Endothelial cell of hepatic sinusoid (primary cell): Measurements from ENCODE around the gene MYO1C.

Experiments
- in situ Hi-C: cut with HindIII; loops from 2 replicates; pipeline ENCODE4 v1.10.0; 2017; ENCODE audit warnings: low sequenced_read_pairs

MYO1C gene

GRCh38 chr17:1487939-1488825 is 4.3 kb downstream of the MYO1C start:
- in situ Hi-C loops = no loop called here

- in situ Hi-C loops = no loop called here
Observed at GRCh38 chr17:1486802-1487695, 5.4 kb downstream of the MYO1C start.

DNA sequence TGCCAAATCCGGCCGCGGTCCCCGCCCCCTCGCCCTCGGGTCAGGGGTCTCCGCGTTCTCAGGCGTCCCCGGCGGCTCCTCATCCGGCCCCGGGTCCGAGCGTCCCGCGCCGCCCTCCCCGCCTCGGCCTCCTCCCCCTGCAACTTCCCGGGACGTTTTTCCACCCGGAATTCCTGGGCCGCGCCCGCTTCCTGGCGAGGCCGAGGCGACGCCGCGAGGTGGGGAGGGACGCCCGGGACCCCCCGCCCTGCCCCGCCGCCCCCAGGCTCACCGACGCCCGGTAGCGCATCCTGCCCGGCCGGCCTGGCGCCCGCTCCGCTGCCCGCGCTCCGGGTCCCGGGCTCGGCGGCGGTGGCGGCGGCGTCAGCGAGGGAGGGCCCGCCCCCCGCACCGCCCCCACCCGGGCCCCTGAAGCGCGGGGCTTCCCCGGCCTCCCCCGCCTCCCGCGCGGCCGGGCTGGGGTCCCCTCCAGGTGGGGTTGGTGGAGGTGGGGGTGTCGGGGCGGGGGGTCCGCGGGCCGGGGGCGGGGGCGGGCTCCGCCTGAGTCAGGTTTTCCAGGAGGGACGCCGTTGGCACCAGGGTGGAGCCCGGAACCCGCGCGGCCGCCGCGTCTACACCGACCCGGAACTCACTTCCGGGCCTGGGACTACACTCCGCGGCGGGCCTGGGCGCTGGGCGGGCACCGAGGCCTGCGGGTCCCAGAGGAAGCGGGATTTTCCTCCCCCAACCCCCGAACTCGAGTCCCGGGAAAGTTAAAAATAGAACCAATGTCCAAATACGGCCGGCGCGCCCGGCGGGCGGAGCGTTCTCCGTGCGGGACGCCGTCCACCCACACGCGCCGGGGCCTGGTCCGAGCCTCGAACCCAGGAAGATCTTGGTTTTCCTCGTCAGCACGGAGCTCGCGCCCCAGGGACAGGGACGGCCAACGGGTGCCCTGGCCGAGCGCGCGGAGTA is 6.8 kb downstream of the MYO1C start:
- in situ Hi-C loops = no loop called here

DNA sequence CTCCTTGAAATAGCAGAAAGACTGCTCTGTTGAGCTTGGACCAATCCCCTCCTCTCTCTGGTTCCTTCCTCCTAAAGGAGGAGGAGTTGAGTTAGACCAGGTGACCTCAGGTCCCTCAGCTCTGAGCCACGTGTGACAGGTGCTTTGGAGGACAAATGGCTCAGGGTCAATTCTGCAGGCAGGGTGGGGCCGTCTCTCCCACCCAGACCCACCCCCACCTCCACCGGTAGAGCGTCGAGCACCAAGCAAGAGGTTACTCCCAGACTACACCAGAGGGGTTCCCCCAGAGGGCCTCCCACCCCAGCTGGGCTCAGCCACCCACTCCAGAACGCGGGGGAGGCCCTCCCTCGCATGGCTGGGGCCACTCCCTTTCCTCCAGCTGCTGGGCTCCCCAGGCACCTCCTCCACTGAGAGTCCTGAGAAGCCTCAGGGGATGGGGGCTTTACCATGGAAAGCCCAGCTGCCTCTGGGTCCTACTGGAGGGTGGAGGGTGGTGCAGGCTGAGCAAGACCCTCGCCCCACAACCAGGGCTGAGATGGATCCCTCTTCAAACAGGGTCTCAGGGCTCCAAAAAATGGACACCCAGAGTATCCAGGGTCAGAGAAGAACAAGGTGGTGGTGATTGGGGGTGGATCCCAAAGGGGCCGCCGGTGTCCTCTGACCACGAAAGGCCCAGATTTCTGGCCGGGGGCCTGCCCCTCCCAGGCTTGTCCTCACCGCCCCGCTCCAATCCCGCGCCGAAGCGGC is 7.6 kb downstream of the MYO1C start:
- in situ Hi-C loops = no loop called here

- in situ Hi-C loops = no loop called here
Observed at GRCh38 chr17:1484060-1484535, 8.4 kb downstream of the MYO1C start.

- in situ Hi-C loops = no loop called here
Observed at GRCh38 chr17:1482680-1483079, 9.8 kb downstream of the MYO1C start.

DNA sequence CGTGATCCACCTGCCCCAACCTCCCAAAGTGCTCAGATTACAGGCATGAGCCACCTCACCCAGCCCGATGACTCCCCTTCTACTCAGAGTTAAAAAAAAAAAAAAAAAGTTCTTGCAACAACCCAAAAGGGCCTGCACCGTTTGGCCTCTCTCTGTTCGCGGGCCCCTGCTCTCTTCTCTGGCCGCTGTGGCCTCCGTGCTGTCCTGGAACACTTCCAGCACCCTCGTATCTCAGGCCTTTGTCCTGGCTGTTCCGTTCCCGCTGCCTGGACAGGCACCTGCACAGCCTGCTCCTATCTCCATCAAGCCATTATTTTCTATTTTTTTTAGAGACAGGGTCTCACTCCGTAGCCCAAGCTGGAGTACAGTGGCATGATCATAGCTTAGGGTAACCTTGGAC is 10.8 kb downstream of the MYO1C start:
- in situ Hi-C loops = no loop called here

DNA sequence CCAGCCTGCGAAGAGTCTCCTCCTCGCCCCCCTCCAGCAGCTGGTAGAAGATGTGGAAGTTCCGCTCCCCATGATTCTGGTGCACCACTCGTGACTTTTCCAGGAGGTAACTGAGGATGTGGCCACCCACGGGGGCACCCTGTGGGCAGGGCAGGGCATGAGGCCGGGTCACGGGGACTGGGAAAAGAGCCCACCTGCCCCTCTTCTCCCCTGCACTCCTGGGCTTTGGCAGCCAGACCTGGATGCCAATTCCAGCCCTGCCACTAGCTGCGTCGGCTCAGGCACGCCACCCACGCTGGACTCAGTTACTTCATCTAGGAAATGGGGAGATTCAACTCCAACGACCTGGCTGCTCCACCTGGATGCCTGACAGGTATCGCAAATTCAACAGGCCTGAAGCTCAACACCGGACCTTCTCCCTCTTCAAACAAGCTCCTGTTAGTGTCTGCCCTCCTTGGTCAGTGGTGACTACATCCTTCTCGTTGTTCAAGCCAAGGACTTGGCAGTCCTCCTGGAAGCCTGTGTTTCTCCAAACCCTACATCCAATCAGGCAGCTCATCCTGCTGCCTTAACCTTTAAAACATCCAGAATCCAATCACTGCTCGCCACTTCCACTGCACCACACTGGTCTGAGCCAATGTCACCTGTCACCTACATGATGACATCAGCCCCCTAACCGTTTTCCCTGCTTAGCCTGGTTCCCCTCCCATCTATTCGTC is 11.6 kb downstream of the MYO1C start:
- in situ Hi-C loops = no loop called here

DNA sequence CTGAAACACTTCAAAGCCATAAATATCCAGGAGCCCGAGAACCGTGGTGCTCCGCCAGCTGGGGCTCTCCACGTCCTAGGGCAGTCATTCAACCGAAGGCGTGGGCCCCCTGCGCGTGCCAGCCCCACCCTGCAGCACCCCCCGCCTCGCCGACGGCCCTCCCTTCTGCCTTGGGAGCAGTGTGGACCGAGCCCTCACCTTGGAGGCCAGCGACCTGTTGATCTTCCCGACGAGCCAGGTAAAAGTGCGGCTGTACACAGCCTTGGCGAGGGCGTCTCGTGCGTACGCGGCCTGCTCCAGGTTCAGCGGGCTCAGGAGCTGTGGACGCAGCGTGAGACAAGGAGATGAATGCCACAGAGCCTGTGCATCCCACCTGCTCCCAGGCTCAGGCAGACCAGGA is 14.1 kb downstream of the MYO1C start:
- in situ Hi-C loops = no loop called here

DNA sequence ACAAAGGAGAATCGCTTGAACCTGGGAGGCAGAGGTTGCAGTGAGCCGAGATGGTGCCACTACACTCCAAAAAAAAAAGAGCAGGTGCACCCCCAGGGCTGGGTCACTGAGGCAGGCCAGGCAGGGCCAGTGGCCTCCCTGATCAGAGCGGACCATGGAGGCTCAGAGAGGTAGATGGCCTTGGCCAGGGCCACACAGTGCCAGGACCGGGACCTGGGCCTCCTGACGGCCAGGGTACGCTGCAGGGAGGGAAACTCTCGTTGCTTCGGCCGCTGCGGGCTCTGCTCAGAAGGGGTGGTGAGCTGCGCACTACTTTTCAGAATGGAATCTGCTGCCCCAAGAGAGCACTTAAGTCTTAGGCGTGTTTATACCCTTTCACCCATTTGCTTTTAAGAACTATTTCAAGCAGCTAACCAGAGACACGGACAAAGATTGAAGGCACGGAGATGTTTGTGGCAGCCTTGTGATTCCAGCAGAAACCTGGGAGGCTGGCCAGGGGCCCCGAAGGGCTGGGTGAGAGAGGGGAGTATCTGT is 17.1 kb downstream of the MYO1C start:
- in situ Hi-C loops = no loop called here

DNA sequence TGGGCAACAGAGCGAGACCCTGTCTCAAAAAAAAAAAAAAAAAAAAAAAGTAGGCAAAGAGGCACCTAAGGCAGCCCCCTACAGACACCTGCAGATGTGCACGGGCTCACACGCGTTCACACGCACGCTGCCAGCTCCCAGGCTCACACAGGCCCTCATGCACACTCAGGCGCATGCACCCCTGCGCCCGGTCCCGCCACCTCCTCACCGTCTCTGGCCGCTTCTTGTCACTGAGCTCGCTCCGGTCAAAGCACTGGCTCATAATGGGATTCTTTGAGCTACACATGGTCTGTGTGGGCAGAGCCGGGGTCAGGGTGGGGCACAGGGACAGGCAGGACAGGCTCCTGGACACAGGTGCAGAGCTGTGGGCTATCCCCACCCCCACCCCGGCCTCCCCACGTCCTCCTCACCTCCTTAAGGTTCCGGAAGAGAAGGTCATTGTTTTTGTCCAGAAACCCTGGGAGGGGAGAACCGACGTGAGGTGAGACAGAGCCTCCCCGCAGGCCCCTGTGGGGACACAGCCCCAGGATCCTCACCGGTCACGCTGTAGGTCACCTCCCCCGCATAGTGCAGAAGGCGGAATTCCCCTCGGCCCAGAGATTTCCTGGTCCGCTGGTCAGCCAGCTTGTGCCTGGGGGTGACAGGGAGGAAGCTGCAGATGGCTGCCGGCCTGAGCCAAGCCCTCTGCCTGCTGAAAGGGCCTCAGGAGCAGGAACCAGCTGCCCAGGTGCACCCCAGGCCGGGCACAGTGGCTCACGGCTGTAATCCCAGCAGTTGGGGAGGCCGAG is 17.9 kb downstream of the MYO1C start:
- in situ Hi-C loops = no loop called here

DNA sequence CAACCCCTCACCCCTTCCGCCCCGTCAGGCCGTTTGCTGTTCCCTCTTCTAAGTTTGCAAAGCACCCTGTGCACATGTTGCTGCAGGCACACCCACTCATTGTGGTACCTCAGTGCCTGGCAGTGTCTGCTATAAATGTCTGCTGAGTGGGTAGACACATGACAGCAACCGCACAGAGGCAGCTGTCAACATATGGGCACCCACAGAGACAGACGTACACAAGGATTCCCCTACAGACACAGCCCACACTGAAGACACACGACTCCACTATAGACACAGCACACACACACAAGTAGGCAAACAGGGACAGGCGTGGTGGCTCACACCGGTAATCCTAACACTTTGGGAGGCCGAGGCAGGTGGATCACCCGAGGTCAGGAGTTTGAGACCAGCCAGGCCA is 18.6 kb downstream of the MYO1C start:
- in situ Hi-C loops = no loop called here

DNA sequence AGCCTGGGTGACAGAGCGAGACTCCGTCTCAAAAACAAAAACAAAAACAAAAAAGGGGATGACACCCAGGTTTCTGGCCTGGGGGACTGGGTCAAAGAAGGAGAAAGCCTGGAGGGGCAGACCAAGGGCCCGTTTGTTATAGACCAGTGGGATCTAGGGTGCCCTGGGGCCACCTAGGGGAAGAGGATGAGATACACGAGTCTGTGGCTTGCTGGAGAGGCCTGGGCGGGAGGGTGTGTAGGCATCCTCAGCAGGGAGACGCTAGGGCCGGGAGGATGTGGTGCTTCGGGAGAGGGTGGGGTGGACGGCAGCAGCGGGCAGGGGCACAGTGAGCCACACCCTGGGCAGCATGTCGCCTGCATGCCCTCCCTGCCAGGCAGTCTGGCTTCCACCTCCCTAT is 19.3 kb downstream of the MYO1C start:
- in situ Hi-C loops = no loop called here

- in situ Hi-C loops = no loop called here
Observed at GRCh38 chr17:1471911-1472821, 20.3 kb downstream of the MYO1C start.

DNA sequence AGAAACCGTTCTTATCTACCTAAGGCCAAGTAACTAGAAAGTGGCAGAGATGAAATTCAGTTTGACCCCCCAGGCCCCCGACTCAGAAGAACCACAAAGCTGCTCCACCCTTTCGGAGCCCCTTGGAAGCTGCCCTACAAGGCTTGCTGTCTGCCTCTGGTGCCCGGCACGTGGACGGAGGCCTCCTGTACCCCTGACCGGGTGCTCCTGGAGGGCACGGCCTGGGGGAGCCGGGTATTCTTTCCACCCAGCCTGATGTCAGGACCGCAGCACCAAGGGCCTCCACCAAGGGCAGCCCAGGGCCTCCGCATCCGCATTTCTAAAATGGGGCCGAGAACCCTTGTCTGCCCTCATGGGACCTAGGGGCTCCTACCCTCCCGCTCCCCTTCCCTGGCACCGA is 21.0 kb downstream of the MYO1C start:
- in situ Hi-C loops = no loop called here

DNA sequence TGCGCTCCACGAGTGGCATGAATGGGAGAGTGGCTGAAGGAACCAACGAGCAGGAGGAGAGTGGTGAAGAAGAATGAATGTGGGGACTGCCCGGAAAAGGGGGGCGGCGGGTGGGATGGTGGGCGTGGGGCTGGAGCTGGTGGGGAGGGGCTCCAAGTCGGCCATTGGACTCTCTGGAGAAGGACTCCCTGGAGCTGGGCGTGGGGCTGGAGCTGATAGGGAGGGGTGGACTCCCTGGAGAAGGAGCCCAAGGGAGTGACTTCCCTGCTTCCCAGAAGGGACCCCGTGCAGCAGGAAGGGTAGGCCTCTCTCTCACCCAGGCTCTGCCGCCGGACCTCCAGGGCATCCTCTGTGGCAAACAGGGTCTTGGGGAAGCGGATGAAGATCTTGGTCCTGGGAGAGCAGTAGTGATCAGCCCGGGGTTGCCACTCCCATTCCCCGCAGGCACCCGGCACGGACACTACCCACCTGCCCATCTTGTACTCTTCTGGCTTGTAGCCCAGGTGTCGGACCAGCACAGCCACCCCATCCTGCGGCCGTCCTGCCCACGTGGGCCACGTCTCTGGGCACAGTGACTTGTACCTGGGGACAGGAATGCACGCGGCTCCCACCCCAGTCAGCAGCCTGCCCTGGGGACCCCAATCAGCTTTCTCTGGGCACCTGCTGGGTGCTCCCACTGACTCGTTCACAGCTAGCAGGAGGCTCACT is 21.6 kb downstream of the MYO1C start:
- in situ Hi-C loops = no loop called here
